H7 (cell line): ENCODE results near the gene JMJD8. TPM values are rescaled to one million over a fixed set of nuclear protein-coding genes. Genes with fewer than 3 reads are reported as not detected.

ENCODE experiments used
- DNase-seq: peaks from one replicate; pipeline ENCODE4 v3.0.0; 2012
- H3K27me3 ChIP-seq: 2 replicates; pipeline ENCODE4 v1.6.0; 2011; ENCODE audit warnings: mild to moderate bottlenecking, low read length; ENCODE audit not compliant: control insufficient read depth, insufficient read depth
- H3K36me3 ChIP-seq: replicated peaks from 2 replicates; pipeline ENCODE4 v1.5.1; 2011; ENCODE audit warnings: low read length; ENCODE audit not compliant: control insufficient read depth, insufficient read depth
- H3K4me3 ChIP-seq: 2 replicates; pipeline ENCODE4 v1.5.1; 2011; ENCODE audit warnings: low read depth, mild to moderate bottlenecking, control low read depth, low read length, moderate library complexity; ENCODE audit not compliant: insufficient read depth
- total RNA-seq: library from RNA; depleted of rRNA; stranded (reverse); fragments of >200 nt; shearing (Covaris generic); gene quantifications from 2 replicates; pipeline ENCODE4 v1.2.3, GENCODE V29; 2014

The JMJD8 gene
- total RNA-seq, 1 experiment from 2014 or later = 88.2 TPM

DNA sequence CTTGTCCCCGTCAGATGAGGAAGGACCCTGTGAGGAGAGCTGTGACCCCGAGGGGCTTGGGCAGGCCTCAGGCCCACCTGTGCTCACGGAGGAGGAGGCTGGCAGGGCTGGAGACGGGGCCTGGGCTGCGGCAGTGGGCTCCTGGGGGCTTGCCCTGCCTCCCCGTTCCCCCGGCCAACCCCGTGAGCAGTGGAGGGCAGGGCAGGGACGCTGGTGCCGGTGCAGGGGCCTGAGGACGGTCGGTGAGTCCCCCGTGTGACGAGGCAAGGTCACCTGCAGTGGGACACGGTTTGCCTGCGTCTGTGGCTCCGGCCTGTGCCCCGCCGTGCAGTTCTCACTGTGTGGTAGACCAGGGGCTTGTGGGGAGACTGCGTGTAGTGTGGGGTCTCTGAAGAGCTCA is 24.5 kb downstream of the JMJD8 start:
- Histone ChIP-seq H3K36me3 (no peaks in the 10 kb centered on the region; the same call in 1 of the 2 replicates), H3K4me3 (no peak overlapping the region), H3K27me3 (no peaks in the 10 kb centered on the region)
- DNase-seq = peak; percentile 64

DNA sequence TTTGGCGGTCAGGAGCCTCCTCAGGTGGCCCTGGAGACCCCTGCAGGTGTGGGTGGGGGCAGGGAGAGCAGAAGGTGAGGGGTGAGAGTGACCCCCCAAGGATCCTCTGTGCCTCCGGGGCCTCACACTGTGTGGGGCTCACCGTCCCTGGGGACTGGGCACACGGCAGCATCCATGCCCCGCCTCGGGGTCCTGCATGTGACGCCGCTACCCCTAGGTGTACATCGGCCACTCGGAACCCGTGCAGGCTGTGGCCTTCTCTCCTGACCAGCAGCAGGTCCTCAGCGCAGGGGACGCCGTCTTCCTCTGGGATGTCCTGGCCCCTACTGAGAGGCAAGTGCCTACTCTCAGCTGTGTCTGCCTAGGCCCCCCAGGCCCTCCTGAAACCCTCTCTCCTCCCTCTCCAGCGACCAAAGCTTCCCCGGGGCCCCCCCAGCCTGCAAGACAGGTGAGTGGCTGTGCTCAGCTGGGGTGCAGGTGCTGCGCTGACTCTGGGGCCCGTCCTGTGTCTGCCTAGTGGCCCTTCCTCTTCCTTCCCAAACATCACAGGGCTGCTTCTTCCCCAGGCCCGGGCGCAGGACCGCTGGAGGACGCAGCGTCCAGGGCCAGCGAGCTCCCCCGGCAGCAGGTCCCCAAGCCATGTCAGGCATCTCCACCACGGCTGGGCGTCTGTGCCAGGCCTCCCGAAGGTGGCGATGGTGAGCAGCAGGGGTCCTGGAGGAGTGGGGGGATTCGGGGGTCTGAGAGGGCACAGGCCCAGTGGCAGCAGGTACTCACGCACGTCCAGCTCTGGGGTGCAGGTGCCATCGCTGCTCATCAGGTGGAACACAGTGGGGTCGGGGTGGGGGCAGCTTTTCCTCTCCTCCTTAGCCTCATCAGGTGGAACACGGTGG is 25.2 kb downstream of the JMJD8 start:
- Histone ChIP-seq H3K36me3 (no peaks in the 10 kb centered on the region; the same call in 1 of the 2 replicates), H3K27me3 (no peaks in the 10 kb centered on the region), H3K4me3 (no peak overlapping the region)
- peak; percentile 63 for DNase-seq

DNA sequence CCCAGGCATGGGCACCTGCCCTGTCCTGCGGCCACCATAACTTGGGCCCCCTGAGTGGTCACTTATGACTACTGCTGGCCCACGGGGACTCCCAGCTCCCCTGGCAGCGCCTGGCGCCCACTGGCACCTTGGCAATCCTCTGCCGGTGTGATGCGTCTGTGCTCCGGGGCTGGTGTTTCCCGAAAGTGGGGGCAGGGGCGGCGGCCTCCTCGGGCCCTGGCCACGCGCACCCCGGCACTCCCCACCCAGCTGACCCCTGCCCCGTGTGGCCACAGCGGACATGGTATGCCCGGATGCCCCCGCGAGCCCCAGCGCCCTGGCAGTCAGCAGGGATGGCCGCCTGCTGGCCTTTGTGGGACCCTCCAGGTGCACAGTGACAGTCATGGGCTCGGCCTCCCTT is 26.6 kb downstream of the JMJD8 start:
- no peak for DNase-seq
- no peaks in the 10 kb centered on the region for H3K27me3 ChIP-seq
- H3K4me3 ChIP-seq = no peak overlapping the region

DNA sequence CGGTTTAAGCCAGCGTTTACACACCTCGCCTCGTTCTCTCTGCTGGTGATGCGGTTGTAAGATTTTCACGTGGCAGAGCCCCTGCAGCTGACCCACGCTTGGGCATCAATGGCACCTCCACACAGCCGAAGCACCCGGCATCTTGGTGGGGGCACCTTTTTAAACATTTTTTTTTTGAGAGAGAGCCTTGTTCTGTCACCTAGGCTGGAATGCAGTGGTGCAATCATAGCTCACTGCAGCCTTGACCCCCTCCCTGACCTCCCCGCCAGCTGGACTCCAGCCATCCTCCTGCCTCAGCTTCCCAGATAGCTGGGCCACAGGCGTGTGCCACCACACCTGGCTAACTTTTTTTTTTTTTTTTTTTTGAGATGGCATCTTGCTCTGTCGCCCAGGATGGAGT is 30.1 kb downstream of the JMJD8 start:
- H3K27me3 ChIP-seq = no peaks in the 10 kb centered on the region
- no peaks in the 10 kb centered on the region; the same call in 1 of the 2 replicates for H3K36me3 ChIP-seq
- DNase-seq = no peak
- H3K4me3 ChIP-seq = no peak overlapping the region

More for the DNA sequence above, 26.6 kb downstream of the JMJD8 start:
- H3K36me3 ChIP-seq = no peaks in the 10 kb centered on the region; the same call in 1 of the 2 replicates

DNA sequence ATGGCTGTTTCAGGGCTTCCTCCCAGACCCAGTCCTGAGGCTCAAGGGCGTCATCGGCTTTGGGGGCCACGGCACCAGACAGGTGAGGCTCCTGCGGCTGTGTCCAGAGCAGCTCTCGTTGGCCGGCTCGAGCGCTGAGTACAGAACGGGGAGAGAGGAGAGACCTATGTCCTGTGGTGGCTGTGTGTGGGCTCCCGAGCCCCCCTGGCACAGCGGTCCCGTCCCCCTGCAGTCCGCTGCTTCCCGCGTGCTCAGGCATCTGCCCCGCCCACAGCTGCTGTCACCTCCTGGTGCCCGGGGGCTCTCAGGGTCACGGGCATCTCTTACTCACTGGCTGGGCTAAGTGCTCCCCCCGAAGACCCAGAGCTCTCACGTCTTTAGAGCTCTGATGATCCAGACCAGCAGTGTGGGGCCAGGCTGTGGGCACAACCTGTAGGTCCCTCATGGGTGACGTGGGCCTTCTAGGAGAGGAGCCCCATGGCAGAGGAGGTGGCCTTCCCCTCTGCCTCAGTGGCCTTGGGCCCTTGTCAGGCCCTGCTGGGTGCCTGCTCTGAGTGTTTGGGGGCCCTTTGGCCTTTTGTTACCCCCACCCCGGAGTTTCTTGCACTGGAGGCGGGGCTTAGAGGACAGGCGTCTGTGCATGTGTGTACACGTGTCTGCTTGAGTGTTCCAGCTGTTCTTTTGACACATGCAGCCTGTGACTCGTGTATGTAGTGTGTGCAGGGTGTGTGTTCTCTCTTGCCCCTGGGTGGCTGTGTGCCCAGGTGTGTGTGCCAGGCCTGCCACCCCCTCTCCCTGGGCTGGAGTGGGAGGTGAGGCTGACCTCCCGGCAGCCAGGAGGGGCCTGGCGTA is 31.5 kb downstream of the JMJD8 start:
- Histone ChIP-seq H3K27me3 (no peaks in the 10 kb centered on the region), H3K36me3 (no peaks in the 10 kb centered on the region; the same call in 1 of the 2 replicates), H3K4me3 (no peak overlapping the region)
- no peak for DNase-seq

DNA sequence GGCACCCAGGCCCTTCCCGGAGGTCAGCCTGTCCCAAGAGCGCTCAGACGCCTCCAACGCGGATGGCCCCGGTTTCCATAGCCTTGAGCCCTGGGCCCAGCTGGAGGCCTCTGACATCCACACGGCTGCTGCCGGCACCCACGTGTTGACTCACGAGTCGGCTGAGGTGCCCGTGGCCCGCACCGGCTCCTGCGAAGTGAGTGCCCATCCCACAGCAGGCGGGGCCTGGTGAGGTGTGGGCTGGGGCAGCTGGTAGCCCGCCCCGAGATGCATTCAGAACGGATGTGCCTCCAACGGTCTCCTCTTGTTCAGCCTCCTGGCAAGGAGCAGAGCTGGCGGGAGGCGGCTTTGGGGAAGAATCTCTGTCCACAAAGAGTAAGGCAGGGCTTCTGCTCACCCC is 32.3 kb downstream of the JMJD8 start:
- no peak overlapping the region for H3K4me3 ChIP-seq
- DNase-seq = no peak
- H3K27me3 ChIP-seq = no peaks in the 10 kb centered on the region
- no peaks in the 10 kb centered on the region; the same call in 1 of the 2 replicates for H3K36me3 ChIP-seq

DNA sequence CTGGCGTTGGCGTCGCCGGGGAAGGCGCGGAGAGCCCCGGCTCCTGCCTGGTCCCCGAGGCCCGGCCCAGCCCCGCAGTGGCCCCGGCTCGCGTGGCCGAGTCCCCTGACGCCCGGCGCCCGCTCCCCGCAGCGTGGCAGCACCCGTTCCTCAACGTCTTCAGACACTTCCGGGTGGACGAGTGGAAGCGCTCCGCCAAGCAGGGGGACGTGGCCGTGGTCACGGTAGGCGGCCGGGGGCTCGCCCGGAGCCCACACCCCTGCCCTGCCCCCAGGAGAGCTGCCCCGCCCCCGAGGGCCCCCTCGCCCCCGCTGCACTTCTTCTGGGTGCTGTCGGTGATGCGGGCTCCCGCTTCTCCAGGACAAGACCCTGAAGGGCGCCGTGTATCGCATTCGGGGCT is 34.5 kb downstream of the JMJD8 start:
- Histone ChIP-seq H3K36me3 (no peaks in the 10 kb centered on the region; the same call in 1 of the 2 replicates), H3K4me3 (peak overlapping the region; percentile 74), H3K27me3 (no peaks in the 10 kb centered on the region)
- peak; percentile 78 for DNase-seq

DNA sequence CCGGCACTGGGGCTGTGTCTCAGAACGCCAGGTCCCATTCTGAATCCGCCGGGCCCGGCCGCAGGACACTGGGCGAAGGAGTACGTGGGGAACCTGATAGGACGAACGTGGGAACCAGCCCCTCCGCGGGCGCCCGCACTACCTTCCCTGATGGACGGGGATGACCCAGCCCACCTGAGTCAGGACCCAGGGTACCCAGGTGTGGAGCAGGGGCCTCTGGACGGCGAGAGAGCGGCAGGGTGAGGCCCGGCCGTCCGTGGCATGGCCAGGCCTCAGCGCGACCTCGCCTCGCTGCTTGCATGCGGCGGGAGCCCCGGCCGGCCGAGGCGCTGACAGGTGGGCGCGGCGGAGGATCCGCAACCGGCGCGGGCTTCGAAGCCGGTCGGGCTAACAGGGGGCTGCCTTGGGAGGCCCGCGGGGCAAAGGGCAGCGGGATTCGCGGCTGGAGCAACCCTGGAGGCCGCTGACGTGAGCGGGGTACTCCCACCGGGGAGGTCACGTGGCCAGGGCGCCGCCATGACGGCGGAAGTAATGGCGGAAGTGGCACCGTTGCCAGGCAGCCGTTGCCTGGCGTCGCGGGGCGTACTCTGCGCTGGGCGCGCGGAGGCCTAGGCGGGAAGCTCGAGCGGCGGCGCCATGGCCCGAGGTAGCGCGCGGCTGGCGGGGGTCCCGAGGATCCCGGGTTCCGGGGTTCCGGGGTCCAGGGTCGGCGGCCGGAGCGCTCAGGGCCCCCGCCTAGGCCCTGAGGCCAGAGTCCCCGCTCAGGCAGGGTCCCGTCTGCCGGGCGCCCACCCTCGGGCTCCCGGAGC is 35.1 kb downstream of the JMJD8 start, which contains the start of gene WDR90:
Gene WDR90, plus strand, starts transcription at position 585 of the 809 bp plus-strand sequence. Its CDS starts 52 bp downstream, at position 637.
- Histone ChIP-seq H3K36me3 (no peaks in the 10 kb centered on the region; the same call in 1 of the 2 replicates), H3K27me3 (no peaks in the 10 kb centered on the region), H3K4me3 (peak within 1 kb of the TSS; percentile 74)
- DNase-seq = peak; percentile 98

DNA sequence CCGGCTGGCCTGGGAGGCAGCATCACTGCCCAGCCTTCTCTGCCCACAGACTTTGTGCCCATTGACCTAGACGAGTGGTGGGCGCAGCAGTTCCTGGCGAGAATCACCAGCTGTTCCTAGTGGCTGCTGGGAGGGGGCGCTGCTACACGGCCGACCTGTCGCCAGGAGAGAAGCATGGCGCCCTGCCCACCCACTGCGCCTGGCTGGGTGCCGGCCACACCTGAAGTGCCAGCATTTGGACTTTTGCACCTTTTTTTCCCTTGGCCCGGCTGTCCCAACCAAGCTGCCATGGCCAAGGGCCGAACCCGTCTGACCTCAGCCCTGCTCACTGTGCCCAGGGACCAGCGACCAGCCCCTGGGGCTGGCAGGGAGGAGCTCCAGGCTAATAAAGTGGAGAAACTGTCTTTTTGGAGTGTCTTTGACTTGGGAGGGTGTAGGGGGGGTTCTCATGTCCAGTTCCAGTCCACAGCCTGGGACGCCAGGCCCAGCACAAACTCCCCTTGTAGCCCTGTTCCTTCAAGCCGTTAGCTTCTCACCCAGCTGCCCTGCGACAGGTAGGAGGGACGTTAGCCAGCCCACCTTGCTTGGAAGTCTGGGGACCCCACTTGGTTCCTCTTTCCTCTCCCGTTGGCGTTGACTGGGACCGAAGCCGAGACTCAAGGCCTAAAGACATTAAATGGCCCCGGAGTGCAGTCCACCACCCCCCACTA is 35.9 kb downstream of the JMJD8 start:
- Histone ChIP-seq H3K36me3 (no peaks in the 10 kb centered on the region; the same call in 1 of the 2 replicates), H3K4me3 (peak overlapping the region; percentile 74), H3K27me3 (no peaks in the 10 kb centered on the region)
- peak; percentile 92 for DNase-seq

DNA sequence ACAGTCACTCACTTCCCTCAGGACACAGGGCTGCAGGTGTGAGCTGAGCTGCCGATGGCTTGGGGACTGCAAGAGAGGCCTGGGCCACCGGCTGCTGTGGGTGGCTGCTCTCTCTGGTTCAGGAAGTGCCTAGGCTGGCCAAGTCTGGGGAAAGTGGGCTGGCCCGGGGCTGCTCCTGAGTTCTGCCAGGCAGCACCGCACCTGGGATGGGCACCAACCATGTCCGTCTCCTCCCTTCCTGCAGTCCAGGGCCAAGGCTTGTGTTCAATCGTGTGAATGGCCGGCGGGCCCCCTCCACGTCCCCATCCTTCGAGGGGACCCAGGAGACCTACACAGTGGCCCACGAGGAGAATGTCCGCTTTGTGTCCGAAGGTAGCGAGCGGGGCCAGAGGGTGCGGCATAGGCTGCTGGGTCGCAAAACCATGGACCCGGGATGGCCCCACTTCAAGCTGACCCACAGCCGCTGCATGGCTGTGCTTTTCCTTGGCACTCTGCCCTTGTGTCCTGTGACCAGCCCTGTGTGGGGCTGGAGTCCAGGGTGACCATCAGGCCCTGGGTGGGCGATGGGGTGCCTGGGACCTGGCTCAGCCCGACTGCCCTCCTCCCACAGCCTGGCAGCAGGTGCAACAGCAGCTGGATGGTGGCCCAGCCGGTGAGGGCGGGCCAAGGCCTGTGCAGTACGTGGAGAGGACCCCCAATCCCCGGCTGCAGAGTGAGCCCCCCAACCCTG is 36.8 kb downstream of the JMJD8 start:
- no peak for DNase-seq
- Histone ChIP-seq H3K27me3 (peaks cover 2% of the 10 kb centered on the region), H3K36me3 (no peaks in the 10 kb centered on the region; the same call in 1 of the 2 replicates), H3K4me3 (no peak overlapping the region)

DNA sequence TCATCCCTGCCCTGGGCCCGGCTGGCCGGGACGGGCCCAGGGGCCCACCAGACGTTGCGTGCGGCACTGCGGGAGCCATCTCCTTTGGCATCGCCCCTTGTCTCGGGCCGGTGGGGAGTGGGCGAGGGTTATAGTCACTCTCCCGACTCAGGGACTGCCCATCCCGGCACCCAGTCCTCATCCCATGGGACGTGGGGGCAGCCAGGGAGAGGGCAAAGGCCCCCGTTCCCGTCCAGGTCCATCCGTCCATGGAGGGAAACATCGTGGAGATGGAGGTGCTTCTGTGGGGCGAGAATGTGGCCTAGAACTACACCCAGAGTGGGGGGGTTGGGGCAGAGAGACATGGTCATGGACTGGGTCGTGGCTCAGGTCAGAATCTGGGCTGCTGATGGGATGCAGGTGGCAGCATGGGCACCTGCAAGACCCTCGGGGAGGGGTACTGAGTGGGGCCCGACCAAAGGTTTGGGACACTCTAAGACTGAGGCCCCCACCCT is 37.4 kb downstream of the JMJD8 start:
- H3K4me3 ChIP-seq = no peak overlapping the region
- H3K36me3 ChIP-seq = no peaks in the 10 kb centered on the region; the same call in 1 of the 2 replicates
- peaks cover 3% of the 10 kb centered on the region for H3K27me3 ChIP-seq
- DNase-seq = no peak

DNA sequence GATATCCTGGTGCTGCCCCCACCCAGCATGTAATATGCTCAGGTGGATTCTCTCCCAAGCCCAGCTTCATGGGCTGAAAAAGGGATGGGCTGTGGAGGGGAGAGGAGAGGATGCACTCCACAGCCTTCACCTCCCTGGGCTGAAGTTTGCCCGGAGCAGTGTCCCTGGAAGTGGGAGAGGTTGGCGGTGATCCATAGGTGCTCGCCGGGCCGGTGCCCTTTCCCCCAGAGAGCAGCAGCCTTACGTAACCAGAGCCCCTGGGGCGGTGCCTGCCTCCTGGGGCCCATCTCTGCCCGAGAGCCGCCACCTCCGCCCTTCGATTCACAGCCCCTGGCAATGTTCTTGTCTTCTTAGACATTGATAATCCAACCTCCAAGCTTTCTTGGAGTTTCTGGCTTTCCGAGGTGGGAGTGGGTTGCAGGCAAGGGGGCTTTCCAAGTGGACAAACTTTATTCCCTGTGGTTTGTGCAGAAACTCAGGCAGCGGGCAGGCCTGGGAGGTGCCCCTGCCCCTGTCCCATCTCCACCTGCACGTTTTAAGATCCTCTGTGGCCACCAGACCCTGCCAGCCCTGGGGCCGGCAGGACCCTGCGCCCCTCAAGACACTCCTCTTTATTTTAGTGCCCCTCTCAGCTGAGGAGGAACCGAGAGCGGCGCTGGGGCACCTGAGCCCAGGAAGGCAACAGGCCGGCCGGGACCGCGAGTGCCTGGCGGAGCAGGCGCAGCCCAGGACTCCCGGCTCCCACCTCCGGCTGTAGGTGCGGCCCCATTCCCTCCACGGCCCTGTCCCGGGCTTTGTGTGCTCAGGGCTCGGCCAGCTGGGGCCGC is 38.1 kb downstream of the JMJD8 start:
- Histone ChIP-seq H3K4me3 (no peak overlapping the region), H3K27me3 (peaks cover 3% of the 10 kb centered on the region), H3K36me3 (no peaks in the 10 kb centered on the region; the same call in 1 of the 2 replicates)
- no peak for DNase-seq
